ENCODE data around the gene RHBDF1. TPM values are rescaled to one million over a fixed set of nuclear protein-coding genes. Genes with fewer than 3 reads are reported as not detected.

The RHBDF1 gene
- total RNA-seq, 1 experiment from 2014 or later: not detected

DNA sequence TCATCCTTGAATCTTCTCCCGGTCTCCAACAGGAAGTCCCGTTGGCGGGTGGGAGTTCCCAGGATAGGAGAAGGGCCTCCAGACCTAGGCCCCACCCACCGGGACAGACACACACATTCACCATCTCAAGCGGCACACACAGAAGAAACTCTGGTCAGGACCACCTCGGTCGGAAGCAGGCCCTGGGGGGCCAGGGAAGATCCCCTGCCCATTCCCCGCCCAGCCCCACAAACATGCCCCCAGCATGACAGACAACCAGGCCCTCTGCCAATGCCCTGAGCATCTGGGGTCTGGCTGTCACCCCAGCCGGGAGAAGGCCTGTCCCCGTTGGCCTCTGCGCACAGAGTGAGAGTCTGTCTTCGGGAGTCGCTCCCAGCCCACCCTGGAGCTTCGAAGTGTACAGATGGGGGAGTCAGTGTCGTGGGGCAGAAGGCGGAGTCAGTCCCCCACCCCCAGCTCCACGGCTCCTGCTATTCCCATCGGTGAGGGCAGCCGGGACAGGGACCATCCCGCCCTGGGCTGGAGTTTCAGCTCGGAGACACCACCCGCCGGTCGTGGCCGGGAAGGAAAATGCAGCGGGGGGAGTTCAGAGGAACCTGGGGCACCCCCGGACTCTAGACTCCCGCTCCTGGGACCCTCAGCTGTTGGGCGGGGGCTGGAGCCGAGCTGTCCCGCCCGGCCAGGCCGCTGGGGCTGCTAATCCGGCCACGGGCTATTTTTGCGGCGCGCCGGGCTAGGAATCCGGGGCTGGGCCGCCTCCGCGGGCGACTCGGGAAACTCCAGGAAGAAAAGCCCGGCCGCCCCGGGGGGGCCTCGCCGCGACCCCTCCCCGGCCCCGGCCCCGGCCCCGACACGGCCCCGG, 660 bp downstream of the RHBDF1 start:
- Histone ChIP-seq H2AFZ (ENCODE audit: low read length) (no peak overlapping the region), H3K4me2 (ENCODE audit: low read depth, low read length, poor library complexity, severe bottlenecking) (no peak overlapping the region), H3K27me3 (ENCODE audit: low read length) (no peaks in the 10 kb centered on the region), H3K9me3 (ENCODE audit: low read length) (no peaks in the 10 kb centered on the region), H3K36me3 (ENCODE audit: insufficient read depth, low read length) (no peaks in the 10 kb centered on the region), H3K27ac (ENCODE audit: low read length) (no peak overlapping the region), H3K9me2 (replicated peaks; ENCODE audit: insufficient read depth, low read length) (no peaks in the 10 kb centered on the region), H3K4me1 (ENCODE audit: low read length) (peaks cover 7% of the 10 kb centered on the region), H3K4me3 (ENCODE audit: low read length) (no peak overlapping the region), H3K9ac (ENCODE audit: low read length) (no peak overlapping the region), H4K20me1 (ENCODE audit: insufficient read depth, low read depth, low read length) (no peaks in the 10 kb centered on the region; the same call in 1 of the 2 replicates), H3K79me2 (ENCODE audit: low read length) (no peaks in the 10 kb centered on the region)
- DNase-seq: no peak

DNA sequence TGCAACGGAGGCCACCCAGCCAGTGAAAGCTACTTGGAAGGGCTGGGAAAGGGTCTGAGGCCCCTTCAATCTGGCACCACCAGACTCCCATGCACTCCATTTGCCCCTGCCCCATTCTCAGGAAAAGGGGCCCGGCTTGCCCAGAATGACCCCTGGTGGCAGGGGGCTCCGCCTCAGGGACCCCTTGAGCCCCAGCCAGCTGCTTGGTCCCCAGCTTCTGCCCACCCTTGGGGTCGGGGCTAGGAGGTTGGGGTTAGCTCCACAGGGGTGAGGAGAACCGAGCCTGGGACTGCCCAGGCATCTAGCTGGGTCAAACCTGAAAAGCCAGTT, 1.3 kb downstream of the RHBDF1 start:
- H3K27ac ChIP-seq (ENCODE audit: low read length): no peak overlapping the region
- no peaks in the 10 kb centered on the region for H3K9me3 ChIP-seq (ENCODE audit: low read length)
- no peak for DNase-seq
- H3K9me2 ChIP-seq (replicated peaks; ENCODE audit: insufficient read depth, low read length): no peaks in the 10 kb centered on the region
- H3K27me3 ChIP-seq (ENCODE audit: low read length): no peaks in the 10 kb centered on the region
- H3K79me2 ChIP-seq (ENCODE audit: low read length): no peaks in the 10 kb centered on the region
- no peak overlapping the region for H2AFZ ChIP-seq (ENCODE audit: low read length)
- no peak overlapping the region for H3K4me2 ChIP-seq (ENCODE audit: low read depth, low read length, poor library complexity, severe bottlenecking)
- H3K4me1 ChIP-seq (ENCODE audit: low read length): peaks cover 1% of the 10 kb centered on the region
- no peaks in the 10 kb centered on the region for H3K36me3 ChIP-seq (ENCODE audit: insufficient read depth, low read length)
- no peak overlapping the region for H3K4me3 ChIP-seq (ENCODE audit: low read length)
- H3K9ac ChIP-seq (ENCODE audit: low read length): no peak overlapping the region
- no peaks in the 10 kb centered on the region; the same call in 1 of the 2 replicates for H4K20me1 ChIP-seq (ENCODE audit: insufficient read depth, low read depth, low read length)

DNA sequence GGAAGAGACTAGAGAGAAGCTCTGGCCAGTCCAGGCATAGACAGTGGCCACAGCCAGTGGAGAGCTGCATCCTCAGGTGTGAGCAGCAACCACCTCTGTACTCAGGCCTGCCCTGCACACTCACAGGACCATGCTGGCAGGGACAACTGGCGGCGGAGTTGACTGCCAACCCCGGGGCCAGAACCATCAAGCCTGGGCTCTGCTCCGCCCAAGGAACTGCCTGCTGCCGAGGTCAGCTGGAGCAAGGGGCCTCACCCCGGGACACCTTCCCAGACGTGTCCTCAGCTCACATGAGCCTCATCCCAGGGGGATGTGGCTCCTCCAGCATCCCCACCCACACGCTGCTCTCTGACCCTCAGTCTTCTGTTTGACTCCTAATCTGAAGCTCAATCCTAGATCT, 3.2 kb downstream of the RHBDF1 start:
- H3K4me2 ChIP-seq (ENCODE audit: low read depth, low read length, poor library complexity, severe bottlenecking): no peak overlapping the region
- no peaks in the 10 kb centered on the region for H3K27me3 ChIP-seq (ENCODE audit: low read length)
- H2AFZ ChIP-seq (ENCODE audit: low read length): no peak overlapping the region
- no peak overlapping the region for H3K9ac ChIP-seq (ENCODE audit: low read length)
- H4K20me1 ChIP-seq (ENCODE audit: insufficient read depth, low read depth, low read length): no peaks in the 10 kb centered on the region; the same call in 1 of the 2 replicates
- no peak overlapping the region for H3K27ac ChIP-seq (ENCODE audit: low read length)
- no peak for DNase-seq
- H3K4me1 ChIP-seq (ENCODE audit: low read length): no peaks in the 10 kb centered on the region
- no peaks in the 10 kb centered on the region for H3K9me2 ChIP-seq (replicated peaks; ENCODE audit: insufficient read depth, low read length)
- H3K9me3 ChIP-seq (ENCODE audit: low read length): no peaks in the 10 kb centered on the region
- H3K79me2 ChIP-seq (ENCODE audit: low read length): no peaks in the 10 kb centered on the region
- no peaks in the 10 kb centered on the region for H3K36me3 ChIP-seq (ENCODE audit: insufficient read depth, low read length)
- H3K4me3 ChIP-seq (ENCODE audit: low read length): no peak overlapping the region

DNA sequence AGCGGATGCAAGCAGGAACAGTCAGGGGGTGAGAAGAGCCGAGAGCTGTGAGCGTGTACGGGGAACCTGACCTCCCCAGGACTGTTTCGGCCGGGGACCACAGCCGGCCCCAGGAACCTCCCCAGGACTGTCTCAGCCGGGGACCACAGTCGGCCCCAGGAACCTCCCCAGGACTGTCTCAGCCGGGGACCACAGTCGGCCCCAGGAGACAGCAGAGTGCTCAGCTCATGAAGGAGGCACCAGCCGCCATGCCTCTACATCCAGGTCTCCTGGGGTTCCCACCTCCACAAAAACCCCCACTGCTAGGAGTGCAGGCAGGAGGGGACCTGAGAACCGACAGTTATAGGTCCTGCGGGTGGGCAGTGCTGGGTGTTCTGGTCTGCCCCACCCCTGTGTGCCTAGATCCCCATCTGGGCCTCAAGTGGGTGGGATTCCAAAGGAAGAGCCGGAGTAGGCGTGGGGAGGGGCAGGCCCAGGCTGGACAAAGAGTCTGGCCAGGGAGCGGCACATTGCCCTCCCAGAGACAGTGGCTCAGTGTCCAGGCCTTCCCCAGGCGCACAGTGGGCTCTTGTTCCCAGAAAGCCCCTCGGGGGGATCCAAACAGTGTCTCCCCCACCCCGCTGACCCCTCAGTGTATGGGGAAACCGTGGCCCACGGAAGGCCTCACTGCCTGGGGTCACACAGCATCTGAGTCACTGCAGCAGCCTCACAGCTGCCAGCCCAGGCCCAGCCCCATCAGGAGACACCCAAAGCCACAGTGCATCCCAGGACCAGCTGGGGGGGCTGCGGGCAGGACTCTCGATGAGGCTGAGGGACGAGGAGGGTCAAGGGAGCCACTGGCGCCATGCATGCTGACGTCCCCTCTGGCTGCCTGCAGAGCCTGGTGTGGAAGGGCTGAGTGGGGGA, 4.3 kb downstream of the RHBDF1 start:
- H3K4me2 ChIP-seq (ENCODE audit: low read depth, low read length, poor library complexity, severe bottlenecking): no peak overlapping the region
- DNase-seq: no peak
- no peaks in the 10 kb centered on the region for H3K4me1 ChIP-seq (ENCODE audit: low read length)
- H3K9me2 ChIP-seq (replicated peaks; ENCODE audit: insufficient read depth, low read length): no peaks in the 10 kb centered on the region
- H3K27ac ChIP-seq (ENCODE audit: low read length): no peak overlapping the region
- H3K79me2 ChIP-seq (ENCODE audit: low read length): no peaks in the 10 kb centered on the region
- H3K9ac ChIP-seq (ENCODE audit: low read length): no peak overlapping the region
- no peak overlapping the region for H2AFZ ChIP-seq (ENCODE audit: low read length)
- no peak overlapping the region for H3K4me3 ChIP-seq (ENCODE audit: low read length)
- no peaks in the 10 kb centered on the region for H3K27me3 ChIP-seq (ENCODE audit: low read length)
- H4K20me1 ChIP-seq (ENCODE audit: insufficient read depth, low read depth, low read length): no peaks in the 10 kb centered on the region; the same call in 1 of the 2 replicates
- no peaks in the 10 kb centered on the region for H3K9me3 ChIP-seq (ENCODE audit: low read length)
- H3K36me3 ChIP-seq (ENCODE audit: insufficient read depth, low read length): no peaks in the 10 kb centered on the region

DNA sequence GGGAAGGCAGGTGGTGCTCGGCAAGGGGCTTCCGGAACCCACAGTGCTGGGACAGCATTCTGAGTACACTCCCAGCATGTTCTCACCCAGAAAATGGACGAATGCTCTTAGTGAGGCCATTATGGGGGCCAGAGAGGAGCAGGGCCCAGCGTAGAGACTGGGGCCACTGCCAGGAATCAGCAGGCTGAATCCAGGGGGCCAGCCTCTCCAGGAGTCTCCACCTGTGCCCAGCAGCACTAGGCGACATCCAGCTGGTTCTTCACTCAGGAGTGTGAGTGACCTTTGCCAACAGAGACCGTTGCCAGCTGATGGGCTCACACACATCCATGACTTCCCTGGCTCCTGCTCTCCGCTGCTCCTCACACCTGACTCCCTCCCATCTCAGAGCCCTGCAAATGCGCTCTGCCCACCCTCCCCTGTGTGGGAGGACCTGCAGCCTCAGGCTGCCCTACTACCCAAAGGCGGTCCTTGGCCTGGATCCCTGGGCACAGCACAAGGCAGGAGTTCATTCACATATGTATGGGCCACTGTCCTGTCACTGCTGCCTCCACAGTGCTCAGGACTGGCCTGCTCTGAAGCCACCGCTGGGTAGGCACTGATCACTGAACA, 5.1 kb downstream of the RHBDF1 start:
- Histone ChIP-seq H3K9me2 (replicated peaks; ENCODE audit: insufficient read depth, low read length) (no peaks in the 10 kb centered on the region), H2AFZ (ENCODE audit: low read length) (no peak overlapping the region), H3K4me3 (ENCODE audit: low read length) (no peak overlapping the region), H3K4me2 (ENCODE audit: low read depth, low read length, poor library complexity, severe bottlenecking) (no peak overlapping the region), H3K4me1 (ENCODE audit: low read length) (no peaks in the 10 kb centered on the region), H4K20me1 (ENCODE audit: insufficient read depth, low read depth, low read length) (no peaks in the 10 kb centered on the region; the same call in 1 of the 2 replicates), H3K9me3 (ENCODE audit: low read length) (no peaks in the 10 kb centered on the region), H3K9ac (ENCODE audit: low read length) (no peak overlapping the region), H3K79me2 (ENCODE audit: low read length) (no peaks in the 10 kb centered on the region), H3K36me3 (ENCODE audit: insufficient read depth, low read length) (no peaks in the 10 kb centered on the region), H3K27me3 (ENCODE audit: low read length) (no peaks in the 10 kb centered on the region), H3K27ac (ENCODE audit: low read length) (no peak overlapping the region)
- no peak for DNase-seq

DNA sequence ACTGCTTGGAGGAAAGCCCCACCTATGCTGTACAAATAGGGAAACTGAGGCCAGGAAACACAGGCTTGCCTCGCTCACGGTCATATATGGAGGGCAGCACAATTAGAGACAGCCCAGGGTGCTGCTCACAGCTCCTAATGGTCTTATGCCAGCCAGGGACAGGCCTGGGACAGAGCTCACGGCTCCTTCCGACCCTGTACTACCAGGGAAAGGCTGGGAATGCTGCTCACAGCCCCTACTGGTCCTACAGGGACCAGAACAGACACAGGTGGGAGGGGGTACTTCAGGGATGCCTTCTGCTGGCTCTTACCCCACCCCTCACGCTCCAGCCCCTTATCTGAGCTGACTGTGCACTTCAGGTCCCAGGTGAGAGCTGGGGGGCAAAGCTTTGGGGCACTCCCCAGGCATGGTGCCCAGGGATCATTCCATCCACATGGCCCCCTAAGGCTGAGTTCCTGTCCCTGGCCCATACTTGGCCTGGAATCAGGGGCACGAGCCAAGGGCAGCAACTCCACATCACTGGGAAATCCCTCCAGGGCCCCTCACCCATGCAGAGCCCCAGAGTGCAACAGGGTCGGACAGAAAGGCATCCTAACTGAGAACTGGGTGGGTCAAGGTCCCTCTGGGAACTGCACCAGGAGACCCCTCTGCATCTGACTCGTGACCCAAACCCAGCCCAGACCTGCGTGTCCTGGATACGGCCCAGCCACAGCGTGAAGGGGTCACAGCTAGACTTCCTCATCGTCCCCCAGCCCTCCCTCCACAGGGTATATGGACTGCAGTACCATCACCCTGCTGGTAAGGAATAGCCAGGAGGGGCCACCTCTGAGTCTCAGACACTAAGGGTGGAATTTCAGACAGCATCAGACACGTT, 5.9 kb downstream of the RHBDF1 start:
- H3K9me3 ChIP-seq (ENCODE audit: low read length): no peaks in the 10 kb centered on the region
- no peaks in the 10 kb centered on the region for H3K4me1 ChIP-seq (ENCODE audit: low read length)
- H3K9me2 ChIP-seq (replicated peaks; ENCODE audit: insufficient read depth, low read length): no peaks in the 10 kb centered on the region
- no peak overlapping the region for H3K4me3 ChIP-seq (ENCODE audit: low read length)
- no peaks in the 10 kb centered on the region for H3K27me3 ChIP-seq (ENCODE audit: low read length)
- H2AFZ ChIP-seq (ENCODE audit: low read length): no peak overlapping the region
- H3K79me2 ChIP-seq (ENCODE audit: low read length): no peaks in the 10 kb centered on the region
- H3K27ac ChIP-seq (ENCODE audit: low read length): no peak overlapping the region
- no peak for DNase-seq
- H3K4me2 ChIP-seq (ENCODE audit: low read depth, low read length, poor library complexity, severe bottlenecking): no peak overlapping the region
- H3K36me3 ChIP-seq (ENCODE audit: insufficient read depth, low read length): no peaks in the 10 kb centered on the region
- no peak overlapping the region for H3K9ac ChIP-seq (ENCODE audit: low read length)
- H4K20me1 ChIP-seq (ENCODE audit: insufficient read depth, low read depth, low read length): no peaks in the 10 kb centered on the region; the same call in 1 of the 2 replicates

DNA sequence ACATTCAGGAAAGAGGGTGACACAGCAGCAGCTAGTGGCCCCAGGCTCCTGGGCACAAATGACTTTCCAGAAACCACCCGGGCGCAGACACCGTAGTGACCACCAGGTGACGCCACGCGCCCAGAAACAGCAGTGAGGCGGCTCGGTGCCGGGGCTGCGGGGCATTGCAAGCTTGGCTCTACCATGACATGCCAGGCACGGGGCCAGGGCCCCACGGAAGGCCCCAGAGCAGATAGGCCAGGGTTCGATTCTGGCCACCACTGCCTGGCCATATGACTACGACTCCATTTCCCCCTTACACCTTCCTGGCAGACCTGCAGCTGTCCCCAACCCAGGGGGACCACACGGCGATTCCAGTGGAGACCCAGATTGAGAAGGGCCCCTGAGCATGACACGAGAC, 6.7 kb downstream of the RHBDF1 start:
- H3K4me2 ChIP-seq (ENCODE audit: low read depth, low read length, poor library complexity, severe bottlenecking): no peak overlapping the region
- H2AFZ ChIP-seq (ENCODE audit: low read length): no peak overlapping the region
- no peak overlapping the region for H3K27ac ChIP-seq (ENCODE audit: low read length)
- H3K27me3 ChIP-seq (ENCODE audit: low read length): no peaks in the 10 kb centered on the region
- H3K9me3 ChIP-seq (ENCODE audit: low read length): no peaks in the 10 kb centered on the region
- H3K4me3 ChIP-seq (ENCODE audit: low read length): no peak overlapping the region
- no peaks in the 10 kb centered on the region for H3K9me2 ChIP-seq (replicated peaks; ENCODE audit: insufficient read depth, low read length)
- DNase-seq: peak; percentile 93
- H3K9ac ChIP-seq (ENCODE audit: low read length): no peak overlapping the region
- H3K79me2 ChIP-seq (ENCODE audit: low read length): no peaks in the 10 kb centered on the region
- no peaks in the 10 kb centered on the region; the same call in 1 of the 2 replicates for H4K20me1 ChIP-seq (ENCODE audit: insufficient read depth, low read depth, low read length)
- H3K36me3 ChIP-seq (ENCODE audit: insufficient read depth, low read length): no peaks in the 10 kb centered on the region
- H3K4me1 ChIP-seq (ENCODE audit: low read length): no peaks in the 10 kb centered on the region
